HG03520 (cell line): ENCODE data around the gene TCERG1L.
"Not testable (repeated sequence)": the region's sequence is repeated elsewhere in the genome, so short reads cannot be mapped to it uniquely, and the experiment has no call there.

Experiments used
- ATAC-seq: cut with Tn5 transposase; IDR thresholded peaks from one replicate; pipeline ENCODE4 v1.9.1; 2021; ENCODE audit warnings: mild to moderate bottlenecking, moderate library complexity; ENCODE audit not compliant: unreplicated experiment

TCERG1L gene

DNA sequence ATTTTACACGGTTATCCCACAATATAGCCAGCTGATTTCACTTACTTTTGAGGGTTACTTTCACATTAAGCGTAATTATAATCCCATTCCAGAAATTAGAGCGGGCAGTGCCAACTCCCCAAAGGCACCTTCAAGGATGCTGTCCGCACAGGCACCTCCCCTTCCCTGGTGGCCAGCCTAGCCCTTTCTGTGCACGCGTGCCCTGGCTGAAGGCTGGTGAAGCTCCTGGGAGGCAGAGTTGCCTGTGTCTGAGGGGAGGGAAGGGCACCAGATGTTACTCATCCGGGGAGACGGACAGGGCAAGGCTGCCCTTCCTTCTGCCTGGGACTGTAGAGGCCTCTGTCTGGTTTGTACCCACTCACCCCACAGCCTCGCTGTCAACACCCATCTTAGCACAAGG, 198.4 kb downstream of the TCERG1L start:
- no peak for ATAC-seq

DNA sequence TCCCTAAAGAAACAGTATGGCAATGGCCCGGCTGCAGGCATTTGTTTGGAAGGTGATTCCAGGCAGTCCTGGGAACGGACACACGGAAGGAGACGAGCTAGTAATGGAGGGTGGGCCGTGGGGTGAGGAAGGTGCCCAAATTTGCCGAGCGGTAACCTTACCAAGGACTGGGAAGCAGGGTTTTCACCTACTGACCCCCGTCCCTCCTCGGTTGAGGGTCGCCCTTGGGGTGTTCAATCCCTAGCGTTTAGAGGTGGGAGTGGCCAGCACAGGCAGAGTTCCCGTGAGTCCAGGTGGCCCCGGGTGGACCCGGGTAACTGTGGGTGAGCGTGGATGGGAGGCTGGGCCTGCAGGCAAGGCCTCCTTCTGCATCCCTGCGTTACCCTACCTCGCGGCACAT, 198.8 kb downstream of the TCERG1L start:
- no peak for ATAC-seq

DNA sequence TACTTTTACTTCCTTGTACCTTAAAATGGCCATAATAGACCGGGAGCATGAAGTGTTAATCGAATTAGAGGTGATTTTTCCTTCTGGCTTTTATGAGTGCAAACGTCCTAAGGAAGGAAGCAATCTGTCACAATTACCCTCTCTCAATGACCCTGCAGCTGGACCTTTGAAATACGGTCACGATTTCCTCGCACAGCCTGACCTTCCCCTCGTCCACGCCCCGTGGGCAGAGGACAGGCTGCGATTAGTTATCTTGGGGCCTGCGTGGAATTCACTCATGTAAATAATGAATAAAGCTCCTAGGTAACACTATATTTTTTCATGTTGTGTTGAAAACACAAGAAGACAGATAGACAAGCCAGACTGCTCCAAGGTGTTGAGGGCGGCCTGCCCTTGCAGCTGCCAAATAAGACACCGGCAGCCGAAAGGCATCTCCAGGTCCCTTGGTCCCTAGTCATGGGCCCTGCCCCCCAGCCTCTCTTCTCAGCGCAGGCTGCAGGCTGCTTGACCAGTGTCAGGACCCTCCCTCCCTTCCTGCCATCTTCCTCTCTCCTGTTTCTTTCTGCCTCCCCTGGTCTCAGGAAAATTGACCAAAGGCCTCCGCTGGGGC, 199.9 kb downstream of the TCERG1L start:
- no peak for ATAC-seq

DNA sequence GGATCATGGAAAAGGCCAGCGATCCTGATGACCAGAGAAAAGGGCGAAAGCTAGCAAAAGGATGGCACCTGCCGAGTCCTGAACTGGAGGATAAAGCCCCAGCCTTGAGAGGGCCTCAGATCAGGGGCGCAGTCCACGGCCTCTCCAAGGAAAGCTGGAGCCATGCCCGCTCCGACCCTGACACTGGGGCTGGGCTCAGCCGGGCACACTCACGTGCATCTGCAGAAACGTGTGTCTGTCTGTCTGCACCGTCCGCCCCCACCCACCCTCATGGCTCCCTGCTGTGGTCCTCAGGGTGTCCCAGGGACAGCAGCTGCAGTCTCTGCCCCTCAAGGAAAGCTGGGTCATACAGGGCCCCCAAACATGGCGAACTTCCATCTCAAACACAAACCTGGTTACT, 200.5 kb downstream of the TCERG1L start:
- no peak for ATAC-seq

DNA sequence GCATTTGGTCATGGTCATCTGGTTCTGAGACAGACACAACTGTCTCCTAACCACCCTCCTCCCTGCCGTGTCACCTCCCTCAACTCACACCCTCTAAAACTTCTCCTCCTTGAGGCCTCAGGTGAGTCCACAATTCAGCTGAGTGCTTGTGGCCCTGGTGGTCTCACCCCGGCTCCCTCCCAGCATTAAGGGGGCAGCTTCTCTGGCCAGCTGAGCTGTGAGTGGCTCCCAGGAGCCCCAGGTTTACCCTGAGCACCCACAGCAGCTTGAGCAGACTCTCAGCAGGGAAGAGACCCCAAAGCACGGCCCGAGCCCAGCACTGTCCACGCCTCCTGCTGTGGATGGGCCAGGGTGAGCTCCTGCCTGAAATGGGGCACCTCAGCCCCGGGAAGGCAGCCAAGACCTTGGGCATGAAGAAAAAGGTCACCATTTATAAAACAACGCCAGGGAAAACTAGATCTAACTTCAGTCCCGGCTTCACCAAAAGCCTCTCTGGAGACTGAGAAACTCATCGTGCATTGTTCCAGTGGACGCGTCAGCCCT, 201.2 kb downstream of the TCERG1L start:
- no peak for ATAC-seq

DNA sequence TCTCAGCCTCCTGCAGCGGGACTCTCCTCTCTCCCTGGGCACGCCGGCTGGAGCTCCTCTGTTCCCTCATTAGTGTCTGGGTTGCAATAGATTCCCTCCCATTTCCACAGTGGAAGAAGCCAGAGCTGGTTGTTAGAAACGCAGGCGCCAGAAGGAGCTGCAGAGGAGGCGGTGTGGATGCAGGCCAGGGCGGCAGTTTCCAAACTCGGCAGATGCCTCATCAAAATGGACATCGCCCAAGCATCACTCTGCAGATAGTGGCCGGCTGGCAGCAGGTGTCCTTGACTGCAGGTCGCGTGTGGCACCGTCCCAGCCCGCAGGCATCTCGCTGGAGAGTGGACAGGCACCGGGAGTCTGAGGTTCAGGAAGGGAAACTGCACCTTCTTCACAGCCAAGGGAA, 201.8 kb downstream of the TCERG1L start:
- no peak for ATAC-seq

DNA sequence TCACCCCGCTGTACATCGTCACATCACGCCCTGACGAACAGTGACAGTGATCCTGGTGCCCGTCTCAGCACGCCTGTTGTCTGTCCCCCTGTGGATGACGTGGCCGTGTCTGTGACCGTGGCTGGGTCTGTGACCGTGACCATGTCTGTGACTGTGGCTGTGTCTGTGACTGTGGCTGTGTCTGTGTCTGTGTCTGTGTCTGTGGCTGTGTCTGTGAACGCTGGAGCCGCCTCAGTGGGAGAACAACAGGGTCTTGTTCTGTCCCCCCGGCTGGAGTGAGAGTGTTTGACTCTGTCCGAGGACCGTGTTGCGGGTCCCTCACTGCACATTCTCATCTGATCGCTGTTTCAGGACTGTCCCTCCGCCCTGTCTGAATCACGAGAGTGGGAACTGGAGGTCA, 202.2 kb downstream of the TCERG1L start:
- no peak for ATAC-seq

DNA sequence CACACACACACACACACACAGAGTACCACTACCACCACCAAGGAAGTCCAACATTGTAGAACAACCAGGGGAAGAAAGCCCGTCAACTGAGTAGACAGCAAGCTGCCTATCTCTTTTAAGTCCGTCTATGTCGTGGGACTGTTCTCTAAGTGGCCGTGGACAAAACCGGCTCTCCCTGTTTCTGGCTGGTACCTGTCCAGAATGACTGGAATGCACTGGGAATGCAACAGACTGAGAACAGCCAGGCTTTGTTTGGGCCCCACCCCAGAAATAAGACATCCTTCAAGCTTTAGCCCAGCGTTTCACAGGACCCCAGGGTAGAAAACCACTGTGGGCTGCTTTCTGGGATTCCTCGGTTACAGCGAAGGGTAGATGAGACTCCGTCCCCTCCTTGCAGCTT, 203.6 kb downstream of the TCERG1L start:
- no peak for ATAC-seq

DNA sequence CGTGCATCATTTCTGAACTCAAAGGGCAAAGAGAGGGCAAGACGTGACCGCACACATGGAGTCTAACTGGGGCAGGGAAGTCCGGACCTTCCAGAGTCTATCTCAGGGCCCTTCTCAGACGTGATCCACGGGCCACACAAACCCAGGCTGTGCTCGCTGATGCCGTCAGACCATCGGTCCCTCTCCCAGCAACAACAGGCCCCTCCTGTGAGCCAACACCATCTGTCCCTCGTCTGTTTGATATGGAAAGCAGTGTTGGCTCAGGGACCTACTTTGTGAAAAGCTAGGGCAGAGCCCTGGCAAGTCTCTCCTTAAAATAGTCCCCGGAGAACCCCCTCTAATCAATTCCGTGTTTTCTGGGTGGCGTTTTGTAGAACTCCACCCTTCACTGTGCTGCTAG, 208.8 kb downstream of the TCERG1L start:
- ATAC-seq: no peak

DNA sequence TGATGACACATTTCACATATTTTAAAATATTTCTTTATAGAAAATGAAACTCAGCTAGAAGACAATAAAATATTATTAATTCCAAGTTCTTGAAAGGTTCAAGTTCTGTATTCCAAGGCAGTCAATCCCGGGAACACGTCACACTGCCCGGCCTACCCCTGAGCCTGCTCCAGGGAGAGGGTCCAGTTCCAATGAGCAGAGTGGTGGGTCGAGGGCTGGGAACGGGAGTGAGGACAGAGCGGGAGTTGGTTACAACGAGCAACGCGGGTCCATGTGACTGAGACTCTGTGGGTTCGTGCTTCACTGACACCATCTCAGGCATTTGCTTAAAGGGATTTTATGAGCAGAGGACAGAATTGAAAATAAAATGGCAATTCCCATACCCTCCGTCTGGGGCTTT, 209.4 kb downstream of the TCERG1L start:
- ATAC-seq: no peak

DNA sequence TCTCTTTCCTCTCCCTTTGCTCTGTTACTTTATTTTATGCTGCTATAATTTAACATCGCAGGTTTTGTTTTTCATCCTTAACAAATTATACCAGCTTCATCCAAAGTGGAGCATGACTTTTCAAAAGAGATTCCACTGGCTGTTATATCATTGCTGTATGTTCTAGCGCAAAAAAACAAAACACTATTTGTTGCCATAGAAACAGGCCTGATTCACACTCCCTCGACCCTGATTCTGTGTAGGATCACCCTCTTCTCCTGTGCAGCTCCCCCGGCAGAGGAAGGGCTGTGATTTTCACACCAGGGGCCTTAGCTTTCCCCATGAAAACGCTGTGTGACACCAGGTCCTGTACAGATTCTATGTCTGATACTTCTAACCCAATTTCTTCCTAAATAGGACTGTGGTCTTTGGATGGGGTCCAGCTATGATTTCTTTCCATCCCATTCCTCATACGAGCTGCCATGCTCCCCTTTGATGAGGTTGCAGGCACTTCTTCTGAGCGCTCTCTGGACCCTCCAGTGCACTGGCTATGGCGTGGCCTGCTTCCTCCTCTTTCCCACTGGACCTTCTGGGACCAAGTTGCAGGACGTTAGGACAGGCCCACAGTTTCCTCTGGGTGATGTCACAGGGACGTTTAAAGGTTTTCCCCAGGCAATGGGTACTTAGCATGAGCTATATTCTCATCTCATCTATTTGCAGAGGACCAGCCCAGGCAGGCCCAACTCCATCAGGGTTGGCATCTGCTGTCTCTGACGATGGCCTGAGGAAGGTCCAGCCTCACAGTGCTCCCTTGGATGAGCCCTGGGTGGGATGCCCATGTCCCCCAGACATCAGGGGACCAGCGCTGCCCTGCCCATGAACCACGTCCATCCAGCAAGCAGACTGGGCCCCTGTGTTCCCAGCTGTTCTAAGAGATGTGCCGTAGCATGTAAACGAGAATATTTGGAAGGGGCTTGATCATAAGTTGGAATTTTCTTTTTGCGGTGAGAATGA, 210.8 kb downstream of the TCERG1L start:
- ATAC-seq: not testable (repeated sequence)

DNA sequence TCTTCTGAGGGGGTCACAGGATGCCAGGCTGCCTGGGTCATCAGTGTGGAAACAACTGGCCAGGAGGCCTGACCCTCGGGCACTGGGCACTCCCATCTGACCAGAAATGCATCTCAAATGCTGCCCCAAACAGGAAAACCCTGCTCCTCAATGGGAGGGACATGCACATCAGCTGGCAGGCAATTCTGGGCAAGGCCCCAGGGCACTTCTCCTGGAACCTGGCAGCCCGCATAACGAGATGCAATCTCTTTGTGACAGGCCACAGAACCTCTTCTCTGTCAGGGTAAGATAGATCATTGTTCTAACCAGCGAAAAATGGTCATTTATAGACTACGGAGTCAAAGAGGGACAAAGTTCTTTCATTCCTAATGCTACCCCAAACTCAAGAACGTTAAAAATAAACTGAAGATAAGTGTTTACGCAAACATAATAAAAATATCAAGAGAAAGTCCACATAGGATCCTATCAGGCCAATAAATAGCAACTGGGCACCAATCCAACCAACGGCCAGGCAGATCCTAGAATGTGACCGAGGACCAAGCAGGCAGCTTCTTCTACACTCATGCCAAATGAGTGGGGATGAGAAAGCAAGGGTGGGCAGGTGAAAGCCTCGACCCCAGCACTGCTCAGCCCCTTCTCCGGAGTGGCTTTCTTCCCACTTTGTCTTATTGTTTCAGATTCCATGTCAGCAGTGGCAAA, 212.3 kb downstream of the TCERG1L start:
- ATAC-seq: no peak

DNA sequence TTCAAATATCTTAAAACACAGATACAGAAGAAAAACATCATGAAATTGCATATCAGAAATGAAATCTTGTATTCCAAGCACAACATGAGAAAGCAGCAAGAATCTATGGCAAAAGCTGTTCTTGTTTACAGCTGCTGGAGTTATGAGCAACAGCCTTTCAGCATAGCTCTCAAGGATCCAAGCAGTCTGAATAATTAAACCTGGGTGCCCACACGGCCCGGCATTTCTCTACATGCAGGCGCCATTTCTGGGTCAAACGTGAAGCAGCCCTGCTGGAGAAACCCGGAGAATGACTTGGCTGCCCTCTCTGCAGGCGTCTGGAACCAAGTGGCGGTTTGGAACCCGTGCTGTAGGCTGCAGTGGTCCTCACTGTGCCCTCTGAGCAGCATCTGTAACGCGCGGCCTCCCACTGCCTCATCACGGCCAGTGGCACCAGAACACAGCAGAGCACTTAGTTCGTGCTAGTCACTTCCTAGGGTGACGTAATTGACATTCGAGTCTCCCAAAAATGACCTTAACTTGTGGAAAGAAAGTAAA, 213.0 kb downstream of the TCERG1L start:
- ATAC-seq: no peak

DNA sequence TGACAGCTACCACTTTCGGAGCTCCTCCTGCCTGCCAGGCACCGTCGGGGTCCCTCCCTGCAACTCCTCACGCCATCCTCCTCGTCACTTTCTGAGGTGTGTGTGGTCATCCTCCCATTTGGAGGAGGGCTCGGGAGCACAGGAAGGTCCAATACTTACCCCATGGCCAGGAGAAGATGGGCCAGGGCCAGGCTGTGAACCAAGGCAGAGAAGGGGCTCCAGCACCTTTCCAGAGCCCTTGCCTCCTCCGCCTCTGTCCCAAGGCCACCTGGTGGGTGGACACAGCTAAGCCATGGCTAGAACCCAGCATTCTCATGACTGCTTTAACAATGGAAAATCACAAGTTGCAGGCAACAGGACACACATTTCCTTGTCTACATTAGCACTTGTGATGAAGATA, 215.5 kb downstream of the TCERG1L start:
- ATAC-seq: no peak

DNA sequence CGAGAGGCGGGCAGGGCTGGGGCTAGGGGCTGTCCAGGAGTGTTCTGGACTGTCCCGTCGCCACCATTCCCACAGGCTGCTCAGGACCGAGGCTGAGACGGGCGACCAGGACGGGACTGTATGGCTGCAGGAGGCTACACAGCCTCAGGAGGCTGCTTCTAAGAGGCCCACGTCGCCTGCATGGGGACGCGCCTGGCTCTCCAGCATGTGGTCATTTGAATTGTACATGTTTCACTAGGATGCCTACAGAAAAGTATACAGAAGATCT, 216.3 kb downstream of the TCERG1L start:
- ATAC-seq: no peak

DNA sequence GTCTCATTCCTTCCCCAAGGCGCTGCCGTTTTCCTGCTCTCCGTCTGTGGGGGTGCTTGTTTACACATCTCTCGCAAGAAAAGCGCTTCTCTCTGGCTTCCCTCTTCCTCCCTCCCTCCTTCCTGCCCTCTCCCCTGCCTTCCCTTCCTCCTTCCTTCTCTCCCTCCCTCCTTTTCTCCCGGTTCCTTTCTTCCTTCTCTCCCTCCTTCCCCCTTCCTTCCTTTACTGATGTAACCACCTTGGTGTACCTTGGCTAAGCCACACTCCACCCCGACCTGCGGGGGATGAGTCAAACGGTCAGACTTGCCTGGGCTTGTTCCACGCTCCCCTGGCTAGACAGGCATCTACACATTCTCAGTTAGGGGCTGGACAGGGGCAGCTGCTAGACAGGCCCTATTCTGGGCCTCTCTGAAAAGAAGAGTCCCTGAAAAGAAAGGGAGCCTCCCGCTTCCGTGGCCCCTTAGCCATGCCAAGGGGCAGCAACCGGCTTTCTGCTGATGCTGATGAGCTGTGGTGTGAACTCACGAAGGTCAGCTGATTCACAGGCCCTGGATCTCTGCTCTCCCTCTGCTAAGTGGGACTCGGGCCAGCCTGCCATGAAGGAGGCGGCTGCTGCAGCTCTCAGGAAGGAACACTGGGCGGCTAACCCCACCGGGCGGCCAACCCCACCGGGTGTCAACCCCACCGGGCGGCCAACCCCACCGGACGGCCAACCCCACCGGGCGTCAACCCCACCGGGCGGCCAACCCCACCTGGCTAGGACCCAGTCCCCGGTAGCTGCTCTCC, 216.8 kb downstream of the TCERG1L start:
- no peak for ATAC-seq

DNA sequence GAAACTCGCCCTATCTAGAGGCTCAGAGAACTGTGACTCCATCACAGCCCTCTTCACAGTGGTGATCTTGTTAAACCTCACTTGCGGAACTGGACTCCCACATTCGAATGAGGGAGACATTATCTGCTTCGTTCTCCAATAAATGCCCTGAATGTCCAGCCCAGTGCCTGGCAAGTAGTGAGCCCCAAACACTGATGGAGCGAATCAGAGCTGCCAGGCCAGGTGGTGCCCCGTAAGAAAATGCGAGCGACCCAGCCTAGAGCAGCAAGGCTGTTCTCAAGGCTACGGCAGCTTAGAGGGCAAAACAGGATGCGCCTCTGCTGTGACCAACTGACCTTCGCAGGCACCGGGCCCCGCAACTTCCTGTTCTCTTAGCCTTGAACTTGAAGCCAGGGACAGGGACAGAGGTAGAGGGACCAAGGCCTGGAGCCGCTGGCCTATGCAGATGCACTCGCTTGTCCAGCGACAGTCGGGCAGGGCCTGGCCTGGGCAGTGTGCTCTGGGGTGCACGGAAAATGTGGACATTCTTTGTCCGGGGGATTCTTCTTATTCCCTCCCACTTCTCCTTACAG, 217.6 kb downstream of the TCERG1L start:
- no peak for ATAC-seq

DNA sequence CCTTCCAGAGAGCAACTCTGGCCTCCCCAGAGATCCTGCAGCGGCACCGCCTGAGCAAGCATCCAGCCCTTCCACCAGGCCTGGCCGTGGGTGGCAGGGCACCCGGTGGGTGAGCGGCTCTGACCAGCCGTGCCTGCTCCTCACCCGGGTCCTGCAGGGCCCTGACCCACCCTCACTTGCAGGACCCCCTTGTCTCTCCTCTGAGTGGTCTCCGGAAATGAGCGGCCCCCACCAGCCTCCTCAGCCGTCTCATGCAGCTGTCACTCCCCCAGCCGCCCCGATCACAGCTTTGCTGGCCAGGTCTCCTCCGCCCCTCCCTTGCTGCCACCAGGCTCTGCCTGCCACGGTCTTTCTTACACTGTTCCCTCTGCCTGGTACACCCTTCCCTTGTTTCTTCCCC, 218.2 kb downstream of the TCERG1L start:
- no peak for ATAC-seq

DNA sequence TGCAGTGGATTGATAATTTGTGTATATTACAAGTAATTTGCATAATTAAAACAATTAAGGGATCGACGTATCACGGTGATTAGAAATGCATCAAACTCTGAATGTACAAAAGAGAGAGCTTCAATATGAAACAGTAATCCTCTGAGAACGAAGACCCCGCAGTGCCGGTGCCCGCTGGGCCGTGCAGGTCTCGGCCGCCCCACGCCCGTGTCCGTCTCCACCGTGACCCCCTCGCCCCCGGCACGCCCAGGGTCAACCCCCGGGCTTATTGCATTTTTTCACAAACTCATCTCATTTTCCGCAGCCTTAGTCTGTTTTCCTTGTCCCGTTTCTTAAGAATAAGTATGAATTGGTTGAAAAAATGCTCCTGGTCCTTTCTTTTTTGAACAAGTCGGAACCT, 218.6 kb downstream of the TCERG1L start:
- no peak for ATAC-seq

DNA sequence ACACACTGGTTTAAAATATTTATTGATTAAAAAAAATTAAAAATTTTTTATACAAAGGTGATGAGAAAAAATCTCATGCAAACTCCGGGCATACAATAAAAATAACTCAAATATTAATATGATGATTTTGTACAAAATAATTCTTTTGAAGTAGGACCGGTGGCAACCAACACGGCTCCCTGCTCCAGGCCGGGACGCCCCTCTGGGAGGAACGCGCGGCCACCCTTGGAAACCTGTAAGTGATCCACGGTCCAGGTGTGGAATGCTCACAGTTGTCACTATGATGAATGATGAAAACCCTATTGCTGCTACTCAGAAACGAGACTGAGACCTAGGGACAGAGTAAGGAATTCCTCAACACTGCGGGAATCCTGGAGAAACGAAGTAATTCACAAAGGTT, 219.1 kb downstream of the TCERG1L start:
- no peak for ATAC-seq
